NB4 (cell line): ENCODE results near the gene AP1G1.
A peak's percentile ranks its signal among the peaks of the same experiment; 100 is the strongest.
"Not testable (repeated sequence)": the region's sequence is repeated elsewhere in the genome, so short reads cannot be mapped to it uniquely, and the experiment has no call there.

ENCODE experiments used
- DNase-seq: peaks from one replicate; pipeline ENCODE4 v3.0.0; 2010; ENCODE audit warnings: low read depth
- H3K4me3 ChIP-seq: one replicate; pipeline ENCODE4 v1.5.1; 2011; ENCODE audit warnings: mild to moderate bottlenecking, low read depth, low read length, moderate library complexity
- CTCF ChIP-seq: IDR thresholded peaks from one replicate; pipeline ENCODE4 v1.5.1; 2012; ENCODE audit warnings: low read depth, low read length
- MAX ChIP-seq: IDR thresholded peaks from 2 replicates; pipeline ENCODE4 v1.6.1; 2011; ENCODE audit warnings: low read depth, low read length
- MYC ChIP-seq: IDR thresholded peaks from 2 replicates; pipeline ENCODE4 v1.6.1; 2011; ENCODE audit warnings: low read depth, low read length
- POLR2A ChIP-seq: IDR thresholded peaks from 2 replicates; pipeline ENCODE4 v1.6.1; 2011; ENCODE audit warnings: mild to moderate bottlenecking; ENCODE audit not compliant: insufficient read length; ENCODE audit errors: extremely low read depth

Gene AP1G1

GRCh38 chr16:71845639-71846430 lies 37.2 kb upstream of the AP1G1 start, which contains the start of gene ATXN1L:
Gene ATXN1L (plus strand): TSS chr16:71845976. CDS start chr16:71849741, 3,765 bp downstream.
- peak within 1 kb of the TSS; percentile 96 for H3K4me3 ChIP-seq
- no peak for TF ChIP-seq CTCF
- TF ChIP-seq POLR2A: peak; percentile 89
- TF ChIP-seq MYC: peak; percentile 50; the same call in 1 of the 2 replicates
- TF ChIP-seq MAX: peak; percentile 49; the same call in 1 of the 2 replicates
- DNase-seq: peak; percentile 95

- no peak for DNase-seq
- no peak for TF ChIP-seq MYC
- H3K4me3 ChIP-seq: no peak overlapping the region
Measured at GRCh38 chr16:71843572-71843971, 34.9 kb upstream of the AP1G1 start.

- no peak for TF ChIP-seq MYC
- no peak for TF ChIP-seq MAX
- TF ChIP-seq POLR2A: no peak
- no peak for TF ChIP-seq CTCF
- no peak for DNase-seq
- H3K4me3 ChIP-seq: no peak overlapping the region
Measured at GRCh38 chr16:71840052-71840451, 31.4 kb upstream of the AP1G1 start.

GRCh38 chr16:71837150-71837549 lies 28.5 kb upstream of the AP1G1 start:
- TF ChIP-seq POLR2A (no peak), MAX (no peak), MYC (no peak), CTCF (no peak)
- DNase-seq: no peak
- no peak overlapping the region for H3K4me3 ChIP-seq

GRCh38 chr16:71834291-71834690 lies 25.7 kb upstream of the AP1G1 start:
- TF ChIP-seq MYC (no peak), CTCF (no peak), MAX (no peak)

GRCh38 chr16:71832112-71832511 lies 23.5 kb upstream of the AP1G1 start:
- DNase-seq, H3K4me3 ChIP-seq: not testable (repeated sequence)

More at GRCh38 chr16:71834291-71834690, 25.7 kb upstream of the AP1G1 start:
- no peak overlapping the region for H3K4me3 ChIP-seq
- no peak for DNase-seq

- not testable (repeated sequence) for DNase-seq, H3K4me3 ChIP-seq
Measured at GRCh38 chr16:71831698-71832097, 23.1 kb upstream of the AP1G1 start.
